NB4 (cell line): ENCODE measurements around the gene KCTD15.

ENCODE experiments used
- DNase-seq: peaks from one replicate; pipeline ENCODE4 v3.0.0; 2010; ENCODE audit warnings: low read depth
- H3K4me3 ChIP-seq: one replicate; pipeline ENCODE4 v1.5.1; 2011; ENCODE audit warnings: mild to moderate bottlenecking, low read depth, low read length, moderate library complexity
- MYC ChIP-seq: IDR thresholded peaks from 2 replicates; pipeline ENCODE4 v1.6.1; 2011; ENCODE audit warnings: low read depth, low read length
- POLR2A ChIP-seq: IDR thresholded peaks from 2 replicates; pipeline ENCODE4 v1.6.1; 2011; ENCODE audit warnings: mild to moderate bottlenecking; ENCODE audit not compliant: insufficient read length; ENCODE audit errors: extremely low read depth
- TF ChIP-seq, protein P1 (sequence below): IDR thresholded peaks from 2 replicates; pipeline ENCODE4 v1.6.1; 2011; ENCODE audit warnings: low read depth, low read length
- TF ChIP-seq, protein P2 (sequence below): IDR thresholded peaks from one replicate; pipeline ENCODE4 v1.5.1; 2012; ENCODE audit warnings: low read depth, low read length

Gene KCTD15

GRCh38 chr19:33801411-33801810 is 4.7 kb downstream of the KCTD15 start:
- TF ChIP-seq POLR2A, result no peak
- TF ChIP-seq, protein P1, sequence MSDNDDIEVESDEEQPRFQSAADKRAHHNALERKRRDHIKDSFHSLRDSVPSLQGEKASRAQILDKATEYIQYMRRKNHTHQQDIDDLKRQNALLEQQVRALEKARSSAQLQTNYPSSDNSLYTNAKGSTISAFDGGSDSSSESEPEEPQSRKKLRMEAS, result no peak
- TF ChIP-seq MYC, result no peak
- TF ChIP-seq, protein P2, sequence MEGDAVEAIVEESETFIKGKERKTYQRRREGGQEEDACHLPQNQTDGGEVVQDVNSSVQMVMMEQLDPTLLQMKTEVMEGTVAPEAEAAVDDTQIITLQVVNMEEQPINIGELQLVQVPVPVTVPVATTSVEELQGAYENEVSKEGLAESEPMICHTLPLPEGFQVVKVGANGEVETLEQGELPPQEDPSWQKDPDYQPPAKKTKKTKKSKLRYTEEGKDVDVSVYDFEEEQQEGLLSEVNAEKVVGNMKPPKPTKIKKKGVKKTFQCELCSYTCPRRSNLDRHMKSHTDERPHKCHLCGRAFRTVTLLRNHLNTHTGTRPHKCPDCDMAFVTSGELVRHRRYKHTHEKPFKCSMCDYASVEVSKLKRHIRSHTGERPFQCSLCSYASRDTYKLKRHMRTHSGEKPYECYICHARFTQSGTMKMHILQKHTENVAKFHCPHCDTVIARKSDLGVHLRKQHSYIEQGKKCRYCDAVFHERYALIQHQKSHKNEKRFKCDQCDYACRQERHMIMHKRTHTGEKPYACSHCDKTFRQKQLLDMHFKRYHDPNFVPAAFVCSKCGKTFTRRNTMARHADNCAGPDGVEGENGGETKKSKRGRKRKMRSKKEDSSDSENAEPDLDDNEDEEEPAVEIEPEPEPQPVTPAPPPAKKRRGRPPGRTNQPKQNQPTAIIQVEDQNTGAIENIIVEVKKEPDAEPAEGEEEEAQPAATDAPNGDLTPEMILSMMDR, result no peak
- no peak for DNase-seq
- H3K4me3 ChIP-seq, result no peak overlapping the region

- TF ChIP-seq, protein P2, result no peak
- no peak for TF ChIP-seq POLR2A
- no peak for TF ChIP-seq MYC
- TF ChIP-seq, protein P1, result no peak
- H3K4me3 ChIP-seq, result no peak overlapping the region
- no peak for DNase-seq
Observed at GRCh38 chr19:33802001-33802400, 5.3 kb downstream of the KCTD15 start.

DNA sequence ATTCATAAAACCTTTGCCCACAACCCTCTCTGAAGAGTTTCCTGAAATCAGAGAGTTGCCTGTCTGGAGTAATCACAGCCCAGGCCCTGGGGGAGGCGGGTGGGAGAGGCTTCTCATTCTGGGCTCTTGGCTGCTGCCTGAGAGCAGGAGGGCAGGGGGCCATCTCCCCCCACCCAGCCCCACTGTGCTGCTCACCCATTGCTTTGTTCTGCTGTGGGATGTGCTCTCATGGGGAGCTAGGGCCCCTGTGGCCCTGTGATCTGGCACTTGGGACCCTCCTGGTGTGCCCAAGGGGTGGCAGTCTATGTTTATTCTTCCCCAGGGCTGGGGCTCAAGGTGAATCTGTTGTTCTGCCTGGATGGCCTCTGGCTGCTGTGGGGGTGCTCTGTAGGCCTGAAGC is 6.1 kb downstream of the KCTD15 start:
- no peak for DNase-seq
- no peak overlapping the region for H3K4me3 ChIP-seq
- TF ChIP-seq, protein P2, result no peak
- no peak for TF ChIP-seq MYC
- TF ChIP-seq, protein P1, result no peak
- TF ChIP-seq POLR2A, result no peak

GRCh38 chr19:33803383-33803782 is 6.7 kb downstream of the KCTD15 start:
- DNase-seq, result no peak
- TF ChIP-seq, protein P2, result no peak
- TF ChIP-seq, protein P1, result no peak
- TF ChIP-seq MYC (no peak), POLR2A (no peak)
- H3K4me3 ChIP-seq, result no peak overlapping the region

- TF ChIP-seq, protein P2, result no peak
- TF ChIP-seq, protein P1, result no peak
- TF ChIP-seq POLR2A (no peak), MYC (no peak)
- no peak overlapping the region for H3K4me3 ChIP-seq
Observed at GRCh38 chr19:33804021-33804799, 7.5 kb downstream of the KCTD15 start.

DNA sequence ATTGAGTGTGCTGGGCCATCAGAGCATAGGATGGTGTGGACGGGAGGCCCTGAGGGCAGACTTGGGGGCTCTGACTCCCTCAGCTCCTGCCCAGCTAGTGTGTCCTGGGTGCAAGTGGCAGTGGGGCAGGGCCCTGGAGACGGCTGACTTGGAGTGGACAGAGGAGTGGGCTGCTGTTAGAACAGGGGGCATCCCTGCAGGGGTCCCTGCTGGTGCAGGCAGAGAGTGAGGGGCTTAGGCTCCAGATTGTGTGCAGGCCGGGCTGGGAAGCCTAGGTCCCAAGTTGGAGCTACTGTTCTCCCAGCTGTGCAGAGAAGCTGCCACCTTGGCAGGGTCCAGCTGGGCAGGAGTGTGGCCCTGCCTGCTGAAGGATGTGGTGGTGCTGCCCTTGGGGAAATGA is 8.6 kb downstream of the KCTD15 start:
- H3K4me3 ChIP-seq, result no peak overlapping the region
- TF ChIP-seq MYC, result no peak
- TF ChIP-seq, protein P1, result no peak
- no peak for TF ChIP-seq POLR2A
- TF ChIP-seq, protein P2, result no peak
- no peak for DNase-seq

More at GRCh38 chr19:33804021-33804799, 7.5 kb downstream of the KCTD15 start:
- no peak for DNase-seq
